Caki2 (cell line): ENCODE results near the gene OR2A7. TPM values are rescaled to one million over a fixed set of nuclear protein-coding genes. Genes with fewer than 3 reads are reported as not detected.

Experiments used
- total RNA-seq: library from RNA; depleted of rRNA; stranded (reverse); fragments of >200 nt; shearing (Covaris generic); gene quantifications from 2 replicates; pipeline ENCODE4 v1.2.3, GENCODE V29; 2014; ENCODE audit warnings: low replicate concordance; rRNA removed

Gene OR2A7
- total RNA-seq, 1 experiment from 2014 or later = 0.47 TPM

Other genes starting within 250 kb of the OR2A7 start
- gene OR2A5, start 215.8 kb downstream of the OR2A7 start, total RNA-seq = not detected in 2 replicates
- gene OR2A25, start 195.0 kb downstream of the OR2A7 start, total RNA-seq = not detected in 2 replicates
- not detected in 2 replicates for gene OR2A12, start 178.5 kb downstream of the OR2A7 start, total RNA-seq
- gene OR2A2, start 155.2 kb downstream of the OR2A7 start, total RNA-seq = not detected in 2 replicates
- gene OR2A14, start 141.6 kb downstream of the OR2A7 start, total RNA-seq = not detected in 2 replicates
- gene CTAGE4, start 81.3 kb downstream of the OR2A7 start, total RNA-seq = 0.84 and 1.3 TPM in 2 replicates
- 3.1 and 4.8 TPM in 2 replicates for gene ARHGEF35, start 69.0 kb downstream of the OR2A7 start, total RNA-seq
- gene OR2A42, start 25.2 kb downstream of the OR2A7 start, total RNA-seq = not detected in 2 replicates
- gene CTAGE8, start 4.5 kb upstream of the OR2A7 start, total RNA-seq = 1.3 TPM in 1 of 2 replicates, not detected in the other
- gene OR2A1, start 47.6 kb upstream of the OR2A7 start, total RNA-seq = not detected in 2 replicates
- gene ARHGEF5, start 90.6 kb upstream of the OR2A7 start, total RNA-seq = 8.7 and 10.6 TPM in 2 replicates
- not detected in 2 replicates for gene NOBOX, start 138.9 kb upstream of the OR2A7 start, total RNA-seq